Measurements from ENCODE around the gene DNAH11.

The DNAH11 gene

DNA sequence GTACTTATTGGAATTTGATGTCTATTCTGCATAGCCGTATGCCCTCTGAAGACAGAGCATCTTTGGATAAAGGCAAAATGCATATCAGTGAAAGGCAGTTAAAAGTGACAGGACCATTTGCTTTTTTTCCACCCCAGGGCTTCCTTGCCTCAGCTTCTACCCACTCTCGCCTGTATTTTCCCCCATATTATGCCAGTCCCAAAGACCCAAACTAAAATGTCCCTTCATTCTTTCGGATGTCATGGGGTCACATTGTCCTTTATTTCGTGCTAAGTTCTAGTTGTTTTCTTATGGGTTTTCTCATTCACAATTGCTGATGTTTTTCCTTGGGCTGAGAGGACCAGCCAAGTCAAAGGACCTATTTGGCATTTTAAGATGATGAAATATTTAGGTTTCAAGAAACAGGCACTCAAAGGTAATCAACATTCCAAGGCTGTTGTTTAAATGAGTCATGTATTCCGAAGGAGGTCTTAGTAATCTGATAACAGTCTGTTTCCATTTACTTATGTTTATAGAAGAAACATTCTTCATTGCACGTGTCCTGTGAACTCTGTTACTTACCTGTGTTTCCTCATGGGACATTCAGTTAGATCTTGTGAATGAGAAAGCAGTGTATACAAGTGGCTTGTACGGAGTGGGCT, 74.1 kb downstream of the DNAH11 start:
- in situ Hi-C loops (cut with MboI; ENCODE audit: low pct_unique_long_range_greater_than_20kb, low sequenced_read_pairs, unreplicated experiment): no loop called here
- DNase-seq (ENCODE audit: low spot score): no peak
- TF ChIP-seq, protein P1, sequence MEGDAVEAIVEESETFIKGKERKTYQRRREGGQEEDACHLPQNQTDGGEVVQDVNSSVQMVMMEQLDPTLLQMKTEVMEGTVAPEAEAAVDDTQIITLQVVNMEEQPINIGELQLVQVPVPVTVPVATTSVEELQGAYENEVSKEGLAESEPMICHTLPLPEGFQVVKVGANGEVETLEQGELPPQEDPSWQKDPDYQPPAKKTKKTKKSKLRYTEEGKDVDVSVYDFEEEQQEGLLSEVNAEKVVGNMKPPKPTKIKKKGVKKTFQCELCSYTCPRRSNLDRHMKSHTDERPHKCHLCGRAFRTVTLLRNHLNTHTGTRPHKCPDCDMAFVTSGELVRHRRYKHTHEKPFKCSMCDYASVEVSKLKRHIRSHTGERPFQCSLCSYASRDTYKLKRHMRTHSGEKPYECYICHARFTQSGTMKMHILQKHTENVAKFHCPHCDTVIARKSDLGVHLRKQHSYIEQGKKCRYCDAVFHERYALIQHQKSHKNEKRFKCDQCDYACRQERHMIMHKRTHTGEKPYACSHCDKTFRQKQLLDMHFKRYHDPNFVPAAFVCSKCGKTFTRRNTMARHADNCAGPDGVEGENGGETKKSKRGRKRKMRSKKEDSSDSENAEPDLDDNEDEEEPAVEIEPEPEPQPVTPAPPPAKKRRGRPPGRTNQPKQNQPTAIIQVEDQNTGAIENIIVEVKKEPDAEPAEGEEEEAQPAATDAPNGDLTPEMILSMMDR (IDR thresholded peaks at IDR 0.05; ENCODE audit: extremely low read depth, insufficient read depth, missing control alignments): no peak

- TF ChIP-seq, protein P1 (IDR thresholded peaks at IDR 0.05; ENCODE audit: extremely low read depth, insufficient read depth, missing control alignments): no peak
- DNase-seq (ENCODE audit: low spot score): no peak
- in situ Hi-C loops (cut with MboI; ENCODE audit: low pct_unique_long_range_greater_than_20kb, low sequenced_read_pairs, unreplicated experiment): no loop called here
Measured at GRCh38 chr7:21617513-21617912, 74.7 kb downstream of the DNAH11 start.

GRCh38 chr7:21617916-21618390, 75.1 kb downstream of the DNAH11 start:
- in situ Hi-C loops (cut with MboI; ENCODE audit: low pct_unique_long_range_greater_than_20kb, low sequenced_read_pairs, unreplicated experiment): no loop called here
- TF ChIP-seq, protein P1 (IDR thresholded peaks at IDR 0.05; ENCODE audit: extremely low read depth, insufficient read depth, missing control alignments): no peak
- DNase-seq (ENCODE audit: low spot score): no peak

DNA sequence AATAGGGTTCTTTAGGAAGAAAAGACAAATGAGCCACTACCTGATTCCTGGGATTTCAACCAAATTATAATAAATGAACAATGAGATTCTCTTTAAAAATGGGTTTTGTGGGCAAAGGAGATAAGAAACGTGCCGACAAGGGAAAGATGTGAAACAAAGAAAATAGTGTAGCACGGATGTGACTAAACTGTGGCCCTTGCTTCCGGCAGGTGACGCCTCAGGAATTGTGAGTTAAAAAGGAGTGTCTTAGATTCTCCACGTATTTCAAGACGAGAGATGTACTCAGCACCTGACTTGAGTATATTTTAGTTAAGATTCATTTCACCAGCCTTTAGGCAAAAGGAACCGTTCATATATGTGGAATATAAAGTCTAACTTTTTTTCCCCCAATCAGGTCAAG, 75.9 kb downstream of the DNAH11 start:
- in situ Hi-C loops (cut with MboI; ENCODE audit: low pct_unique_long_range_greater_than_20kb, low sequenced_read_pairs, unreplicated experiment): no loop called here
- no peak for DNase-seq (ENCODE audit: low spot score)
- TF ChIP-seq, protein P1 (IDR thresholded peaks at IDR 0.05; ENCODE audit: extremely low read depth, insufficient read depth, missing control alignments): no peak

DNA sequence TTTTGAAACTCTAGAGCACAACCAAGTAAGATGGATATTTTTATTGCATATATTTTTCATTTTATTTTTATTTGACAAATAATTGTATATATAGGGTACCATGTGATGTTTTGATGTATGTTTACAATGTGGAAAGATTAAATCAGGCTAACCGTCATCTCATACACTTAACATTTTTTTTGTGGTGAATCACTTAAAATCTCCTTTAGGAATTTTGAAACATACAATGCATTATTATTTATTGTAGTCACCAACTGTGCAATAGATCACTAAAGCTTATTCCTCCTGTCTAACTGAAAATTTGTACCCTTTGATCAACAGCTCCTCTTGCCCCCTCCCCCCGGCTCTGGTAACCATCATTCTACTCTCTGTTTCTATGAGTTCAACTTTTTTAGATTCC, 77.2 kb downstream of the DNAH11 start:
- no peak for DNase-seq (ENCODE audit: low spot score)
- TF ChIP-seq, protein P1 (IDR thresholded peaks at IDR 0.05; ENCODE audit: extremely low read depth, insufficient read depth, missing control alignments): no peak
- in situ Hi-C loops (cut with MboI; ENCODE audit: low pct_unique_long_range_greater_than_20kb, low sequenced_read_pairs, unreplicated experiment): no loop called here

GRCh38 chr7:21624320-21624719, 81.5 kb downstream of the DNAH11 start:
- TF ChIP-seq, protein P1 (IDR thresholded peaks at IDR 0.05; ENCODE audit: extremely low read depth, insufficient read depth, missing control alignments): no peak
- DNase-seq (ENCODE audit: low spot score): no peak
- in situ Hi-C loops (cut with MboI; ENCODE audit: low pct_unique_long_range_greater_than_20kb, low sequenced_read_pairs, unreplicated experiment): no loop called here

Measured in GM13977 (cell line).